HEK293 (cell line): Measurements from ENCODE around the gene MAGEA9B.

Source experiments
- SP7 ChIP-seq: fragments of 450-650 bp; formaldehyde crosslinking; IDR thresholded peaks from 2 replicates; pipeline ENCODE4 v1.5.1; 2016; ENCODE audit warnings: missing biosample characterization, missing genetic modification characterization
- ZNF10 ChIP-seq: fragments of 450-650 bp; formaldehyde crosslinking; IDR thresholded peaks from 2 replicates; pipeline ENCODE4 v1.5.1; 2017; ENCODE audit warnings: missing biosample characterization, missing genetic modification characterization
- ZNF214 ChIP-seq: fragments of 450-650 bp; formaldehyde crosslinking; IDR thresholded peaks from 2 replicates; pipeline ENCODE4 v1.5.1; 2017; ENCODE audit warnings: missing biosample characterization, mild to moderate bottlenecking, missing genetic modification characterization, borderline replicate concordance
- TF ChIP-seq, protein P1 (sequence below): fragments of 450-650 bp; formaldehyde crosslinking; IDR thresholded peaks from 2 replicates; pipeline ENCODE4 v1.5.1; 2016; ENCODE audit warnings: missing biosample characterization, missing genetic modification characterization
- TF ChIP-seq, protein P2 (sequence below): IDR thresholded peaks from 2 replicates; pipeline ENCODE4 v1.6.1; 2011; ENCODE audit warnings: mild to moderate bottlenecking, low read depth, low read length, borderline replicate concordance

DNA sequence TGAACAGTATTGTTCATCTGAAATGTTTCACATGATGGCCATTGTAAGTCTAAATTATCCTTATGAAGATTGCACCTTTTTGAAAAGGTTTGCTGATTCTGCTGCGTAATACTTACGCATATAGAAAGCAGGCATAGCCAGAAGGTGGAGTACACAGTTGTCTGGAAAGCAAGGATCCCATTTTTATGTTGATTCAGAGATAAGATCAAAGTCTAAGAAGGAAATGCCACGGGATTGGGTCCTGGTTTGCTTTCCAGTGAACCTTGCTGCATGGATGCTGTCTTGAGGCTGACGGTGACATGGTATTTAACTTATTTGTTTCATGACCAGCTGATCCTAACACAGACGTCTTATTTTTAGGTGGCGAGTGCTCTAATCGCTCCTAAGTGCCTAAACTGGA, 15.5 kb downstream of the MAGEA9B start:
- TF ChIP-seq ZNF214 (tag by site-specific recombination), result no peak
- no peak for TF ChIP-seq ZNF10 (tag by site-specific recombination)
- TF ChIP-seq, protein P1, sequence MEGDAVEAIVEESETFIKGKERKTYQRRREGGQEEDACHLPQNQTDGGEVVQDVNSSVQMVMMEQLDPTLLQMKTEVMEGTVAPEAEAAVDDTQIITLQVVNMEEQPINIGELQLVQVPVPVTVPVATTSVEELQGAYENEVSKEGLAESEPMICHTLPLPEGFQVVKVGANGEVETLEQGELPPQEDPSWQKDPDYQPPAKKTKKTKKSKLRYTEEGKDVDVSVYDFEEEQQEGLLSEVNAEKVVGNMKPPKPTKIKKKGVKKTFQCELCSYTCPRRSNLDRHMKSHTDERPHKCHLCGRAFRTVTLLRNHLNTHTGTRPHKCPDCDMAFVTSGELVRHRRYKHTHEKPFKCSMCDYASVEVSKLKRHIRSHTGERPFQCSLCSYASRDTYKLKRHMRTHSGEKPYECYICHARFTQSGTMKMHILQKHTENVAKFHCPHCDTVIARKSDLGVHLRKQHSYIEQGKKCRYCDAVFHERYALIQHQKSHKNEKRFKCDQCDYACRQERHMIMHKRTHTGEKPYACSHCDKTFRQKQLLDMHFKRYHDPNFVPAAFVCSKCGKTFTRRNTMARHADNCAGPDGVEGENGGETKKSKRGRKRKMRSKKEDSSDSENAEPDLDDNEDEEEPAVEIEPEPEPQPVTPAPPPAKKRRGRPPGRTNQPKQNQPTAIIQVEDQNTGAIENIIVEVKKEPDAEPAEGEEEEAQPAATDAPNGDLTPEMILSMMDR (tag by site-specific recombination), result no peak
- TF ChIP-seq, protein P2, sequence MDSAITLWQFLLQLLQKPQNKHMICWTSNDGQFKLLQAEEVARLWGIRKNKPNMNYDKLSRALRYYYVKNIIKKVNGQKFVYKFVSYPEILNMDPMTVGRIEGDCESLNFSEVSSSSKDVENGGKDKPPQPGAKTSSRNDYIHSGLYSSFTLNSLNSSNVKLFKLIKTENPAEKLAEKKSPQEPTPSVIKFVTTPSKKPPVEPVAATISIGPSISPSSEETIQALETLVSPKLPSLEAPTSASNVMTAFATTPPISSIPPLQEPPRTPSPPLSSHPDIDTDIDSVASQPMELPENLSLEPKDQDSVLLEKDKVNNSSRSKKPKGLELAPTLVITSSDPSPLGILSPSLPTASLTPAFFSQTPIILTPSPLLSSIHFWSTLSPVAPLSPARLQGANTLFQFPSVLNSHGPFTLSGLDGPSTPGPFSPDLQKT, result no peak
- TF ChIP-seq SP7 (tag by site-specific recombination), result no peak
